ENCODE data around the gene PKN1. TPM values are rescaled to one million over a fixed set of nuclear protein-coding genes. Genes with fewer than 3 reads are reported as not detected.
A peak's percentile ranks its signal among the peaks of the same experiment; 100 is the strongest.
"Not testable (repeated sequence)": the region's sequence is repeated elsewhere in the genome, so short reads cannot be mapped to it uniquely, and the experiment has no call there.

Gene PKN1
- total RNA-seq, 1 donor from 2014 or later = 10.5 TPM

GRCh38 chr19:14430712-14431111 is 2.4 kb upstream of the PKN1 start:
- ATAC-seq = no peak

DNA sequence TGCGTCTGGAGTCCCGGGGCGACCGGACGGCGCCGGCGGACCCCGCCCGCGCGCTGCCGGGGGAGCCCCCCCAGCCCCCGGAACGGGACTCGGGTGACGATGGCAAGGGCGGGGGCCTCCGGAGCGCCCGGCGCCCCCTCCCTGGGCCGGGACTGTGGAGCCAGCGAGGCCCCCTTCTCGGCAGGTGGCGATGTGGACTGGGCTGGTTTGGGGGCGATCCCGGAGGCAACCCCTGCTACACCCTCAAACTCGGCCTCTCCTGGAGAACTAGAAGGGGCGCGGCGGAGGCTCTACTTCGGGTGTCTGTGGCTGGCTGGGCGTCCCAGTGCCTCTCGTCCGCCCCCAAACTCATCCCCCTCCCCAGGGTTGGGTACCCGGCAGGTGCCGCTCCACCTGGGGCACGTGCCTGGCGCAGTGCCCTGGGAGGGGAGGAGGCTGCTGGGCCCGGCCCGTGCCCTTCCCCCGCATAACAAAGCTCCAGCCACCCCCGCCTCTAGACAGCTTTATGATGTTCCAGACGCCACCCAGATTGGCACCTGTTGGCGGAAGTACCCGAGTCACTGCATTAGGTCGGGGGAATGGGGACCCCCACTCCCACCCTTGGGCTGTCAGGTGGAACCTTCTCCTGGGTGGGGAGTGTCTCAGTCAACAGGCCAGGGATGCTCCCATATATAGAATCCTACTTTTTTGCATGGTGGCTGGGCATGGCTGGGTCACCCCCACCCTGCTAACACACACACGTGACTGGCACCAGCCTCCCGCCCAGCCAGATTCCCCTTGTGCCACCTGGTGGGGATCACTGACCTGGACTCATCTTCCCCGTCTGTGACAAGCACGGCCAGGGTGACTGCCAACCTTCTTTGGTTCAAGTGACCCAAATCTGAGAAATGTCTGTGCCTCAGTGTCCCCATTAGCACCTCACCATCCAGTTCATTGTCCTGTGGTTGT is 722 bp downstream of the PKN1 start:
- peak; percentile 29 for ATAC-seq

DNA sequence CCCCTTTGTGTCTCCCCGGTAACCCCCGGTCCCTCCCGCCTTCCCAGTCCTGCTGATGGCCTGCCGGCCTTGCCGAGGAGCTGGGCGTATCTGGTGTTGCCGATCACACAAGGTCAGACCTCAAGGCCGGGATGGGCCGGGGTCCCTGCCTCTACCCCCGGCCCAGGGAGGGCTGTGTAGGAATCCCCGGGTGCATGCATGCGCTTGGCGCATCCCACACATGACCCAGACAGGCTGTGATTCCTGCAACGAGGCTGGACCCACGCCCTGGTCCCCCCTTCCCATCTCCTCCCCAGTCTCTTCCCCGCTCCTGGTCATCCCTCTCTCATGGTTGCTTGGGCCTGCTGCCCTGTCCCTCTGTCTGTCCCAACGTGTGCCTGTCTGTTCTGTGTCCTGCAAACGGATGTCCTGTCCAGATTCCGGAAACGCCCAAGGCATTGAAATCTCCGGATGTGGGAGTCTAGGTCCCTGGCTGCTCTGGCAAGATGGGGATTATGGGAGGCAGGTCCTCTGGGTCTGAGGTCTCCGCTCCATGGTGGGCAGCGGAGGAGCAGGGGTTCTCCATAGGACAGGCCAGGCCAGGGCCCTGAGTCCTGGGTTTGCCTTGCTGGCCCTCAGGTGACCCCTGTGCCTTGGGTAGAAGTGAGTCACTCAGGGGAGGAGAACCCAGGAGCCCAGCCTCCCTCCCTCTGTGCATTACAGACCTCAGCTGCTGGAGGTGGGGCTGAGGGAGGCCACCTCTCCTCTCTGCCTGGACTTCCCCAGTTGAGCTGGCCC is 1.6 kb downstream of the PKN1 start:
- peak; percentile 85 for ATAC-seq

- ATAC-seq = no peak
Measured at GRCh38 chr19:14435320-14436050, 2.4 kb downstream of the PKN1 start.

- ATAC-seq = no peak
Measured at GRCh38 chr19:14437578-14438140, 4.6 kb downstream of the PKN1 start.

DNA sequence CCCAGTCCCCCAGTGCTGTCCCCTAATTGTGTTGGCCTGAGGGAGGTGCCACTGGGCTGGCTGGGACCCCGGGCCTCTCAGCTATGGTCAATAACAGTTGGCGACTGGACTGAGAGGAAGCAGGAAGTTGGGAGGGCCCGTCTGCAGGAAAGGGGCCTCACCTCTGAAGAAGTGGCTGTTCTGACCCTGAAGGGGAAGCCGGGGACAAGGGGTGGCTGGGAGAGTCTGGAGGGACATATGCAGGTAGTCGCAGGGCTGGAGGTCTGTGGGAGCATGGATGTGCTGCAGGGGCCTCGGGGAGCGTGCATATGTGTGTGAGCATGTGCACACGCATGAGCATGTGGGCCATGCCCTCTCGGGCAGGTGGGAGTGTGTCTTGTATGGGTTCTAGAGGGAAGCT is 5.9 kb downstream of the PKN1 start:
- no peak for ATAC-seq

DNA sequence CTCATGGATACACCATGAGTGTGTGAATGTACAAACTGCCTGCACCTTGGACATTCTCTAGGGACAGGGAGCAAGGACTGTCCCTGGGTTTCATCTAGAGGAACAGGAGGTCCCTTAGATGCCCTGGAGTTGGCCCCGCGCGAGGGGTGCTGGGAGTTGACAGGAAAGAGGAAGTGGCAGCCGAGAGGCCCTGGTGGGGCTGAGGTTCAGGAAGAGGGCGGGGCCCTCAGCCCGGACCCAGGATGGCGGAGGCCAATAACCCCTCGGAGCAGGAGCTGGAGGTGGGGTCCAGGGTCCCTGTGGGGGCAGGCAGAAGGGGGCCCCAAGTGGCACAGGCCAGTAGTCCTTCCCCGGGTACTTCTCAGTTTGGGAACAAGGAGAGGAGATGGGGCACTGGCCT is 6.9 kb downstream of the PKN1 start:
- ATAC-seq = peak; percentile 51

GRCh38 chr19:14441041-14441938 is 8.2 kb downstream of the PKN1 start:
- ATAC-seq = no peak

DNA sequence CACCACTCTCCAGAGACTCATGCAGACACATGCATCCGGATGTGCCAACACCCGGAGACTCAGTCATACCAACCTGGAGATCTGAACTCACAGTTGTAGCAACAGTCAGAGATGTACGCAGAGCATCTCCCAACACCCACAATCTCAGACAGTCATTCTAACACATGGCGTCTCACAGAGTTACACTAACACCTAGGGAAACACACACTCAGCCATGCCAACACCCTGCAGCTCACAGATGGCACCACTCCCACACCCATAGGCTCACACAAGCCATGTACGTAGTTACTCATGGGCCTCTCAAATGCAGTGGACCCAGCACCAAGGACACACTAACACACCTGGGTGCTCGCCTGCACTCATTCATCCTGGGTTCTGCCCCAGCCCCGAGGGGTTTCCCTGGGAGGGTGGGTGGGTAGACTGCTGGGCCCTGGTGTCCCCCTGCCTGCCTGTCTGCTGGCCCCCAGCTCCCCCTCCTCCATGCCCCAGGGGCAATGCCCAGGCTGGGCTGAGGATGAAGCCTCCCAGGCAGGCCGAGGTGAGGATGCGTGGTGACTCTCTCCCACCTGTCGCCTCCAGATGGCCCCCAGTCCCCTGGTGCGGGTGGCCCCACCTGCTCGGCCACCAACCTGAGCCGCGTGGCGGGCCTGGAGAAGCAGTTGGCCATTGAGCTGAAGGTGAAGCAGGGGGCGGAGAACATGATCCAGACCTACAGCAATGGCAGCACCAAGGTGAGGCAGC is 10.0 kb downstream of the PKN1 start:
- ATAC-seq = no peak

DNA sequence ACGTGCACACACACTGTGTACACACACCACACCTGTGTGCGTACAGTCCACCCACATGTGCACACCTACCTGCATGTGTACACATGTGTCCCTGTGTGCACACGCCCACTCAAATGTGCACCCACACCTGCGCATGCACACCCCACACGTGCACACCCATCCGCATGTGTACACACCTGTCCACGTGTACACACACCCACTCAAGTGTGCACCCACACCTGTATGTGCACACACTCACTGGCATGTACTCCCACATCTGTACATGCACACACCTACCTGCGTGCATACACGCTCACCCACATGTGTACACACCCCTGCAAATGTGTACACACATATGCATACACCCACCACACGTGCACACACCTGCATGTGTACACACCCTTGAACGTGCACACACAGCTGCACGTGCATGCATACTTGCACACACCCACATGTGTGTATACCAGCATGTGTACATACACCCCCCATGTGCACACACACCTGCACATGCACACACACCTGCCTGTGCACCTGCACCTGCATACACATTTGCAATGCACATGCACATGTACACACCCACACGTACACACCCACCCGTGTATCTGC is 10.6 kb downstream of the PKN1 start:
- ATAC-seq = no peak

DNA sequence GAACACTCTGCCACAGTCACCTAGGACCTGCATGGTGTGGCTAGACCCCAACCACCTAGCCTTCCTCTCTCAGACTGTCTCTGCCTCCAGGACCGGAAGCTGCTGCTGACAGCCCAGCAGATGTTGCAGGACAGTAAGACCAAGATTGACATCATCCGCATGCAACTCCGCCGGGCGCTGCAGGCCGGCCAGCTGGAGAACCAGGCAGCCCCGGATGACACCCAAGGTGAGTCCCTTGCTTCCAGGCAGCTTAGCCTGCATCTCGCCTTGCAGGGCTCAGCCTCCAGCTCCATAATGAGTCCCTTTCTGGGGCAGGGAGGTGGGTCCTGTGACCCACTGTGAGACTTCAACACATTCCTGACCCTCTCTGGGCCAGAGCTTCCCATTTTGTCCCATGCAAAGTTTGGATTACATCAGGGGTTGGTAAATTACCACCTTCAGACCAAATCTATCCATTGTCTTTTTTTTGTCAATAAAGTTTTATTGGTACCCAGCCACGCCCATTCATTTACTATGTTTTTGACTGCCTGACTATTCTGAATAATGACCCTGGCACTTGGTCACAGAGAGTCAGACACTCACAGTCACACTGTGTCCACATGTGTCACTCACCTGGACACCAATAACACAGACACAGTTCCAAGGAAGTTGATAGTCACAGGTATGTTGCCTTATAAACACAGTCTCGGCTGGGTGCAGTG is 13.4 kb downstream of the PKN1 start:
- no peak for ATAC-seq

GRCh38 chr19:14449321-14449720 is 16.2 kb downstream of the PKN1 start:
- peak; percentile 80 for ATAC-seq

DNA sequence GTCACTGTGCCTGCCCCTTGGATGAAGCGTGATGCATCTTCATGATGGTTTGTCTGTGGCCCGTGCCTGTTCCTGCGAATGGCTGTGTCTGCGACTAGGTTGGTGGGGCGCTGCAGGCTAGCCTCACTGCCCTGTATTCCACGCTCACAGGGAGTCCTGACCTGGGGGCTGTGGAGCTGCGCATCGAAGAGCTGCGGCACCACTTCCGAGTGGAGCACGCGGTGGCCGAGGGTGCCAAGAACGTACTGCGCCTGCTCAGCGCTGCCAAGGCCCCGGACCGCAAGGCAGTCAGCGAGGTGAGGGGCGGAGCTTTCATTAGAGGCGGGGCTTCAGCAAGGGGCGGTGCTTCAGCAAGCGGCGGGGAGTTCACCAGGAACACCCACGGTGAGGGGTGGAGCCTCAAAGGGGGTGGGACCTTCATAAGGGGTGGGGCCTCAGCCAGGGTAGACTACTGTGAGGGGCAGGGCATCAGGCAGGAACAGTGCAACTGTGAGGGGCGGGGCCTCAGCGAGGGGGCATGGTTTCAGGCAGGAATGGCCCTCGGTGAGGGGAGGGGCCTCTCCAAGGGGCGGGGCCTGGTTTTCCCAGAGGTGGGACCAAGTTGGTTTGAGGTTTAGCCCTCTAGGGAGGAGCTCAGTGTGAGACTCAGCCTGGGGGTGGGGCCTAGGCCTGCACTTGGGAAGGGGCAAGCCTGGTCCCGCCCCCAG is 17.2 kb downstream of the PKN1 start:
- ATAC-seq = peak; percentile 22

GRCh38 chr19:14450876-14451275 is 17.8 kb downstream of the PKN1 start:
- ATAC-seq = no peak

DNA sequence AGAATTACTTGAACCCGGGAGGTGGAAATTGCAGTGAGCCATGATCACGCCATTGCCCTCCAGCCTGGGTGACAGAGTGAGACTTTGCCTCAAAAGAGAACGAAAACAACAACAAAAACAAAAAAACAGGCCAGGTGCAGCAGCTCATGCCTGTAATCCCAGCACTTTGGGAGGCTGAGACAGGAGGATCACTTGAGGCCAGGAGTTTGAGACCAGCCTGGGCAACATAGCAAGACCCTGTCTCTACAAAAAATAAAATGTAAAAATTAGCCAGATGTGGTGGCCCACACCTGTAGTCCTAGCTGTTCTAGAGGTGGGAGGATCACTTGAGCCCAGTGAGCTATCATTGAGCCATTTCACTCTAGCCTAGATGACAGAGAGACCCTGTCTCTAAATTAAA is 19.2 kb downstream of the PKN1 start:
- ATAC-seq = not testable (repeated sequence)

- ATAC-seq = no peak
Measured at GRCh38 chr19:14459703-14460102, 26.6 kb downstream of the PKN1 start.

GRCh38 chr19:14460935-14461334 is 27.8 kb downstream of the PKN1 start:
- ATAC-seq = no peak

GRCh38 chr19:14462401-14462800 is 29.3 kb downstream of the PKN1 start:
- not testable (repeated sequence) for ATAC-seq

DNA sequence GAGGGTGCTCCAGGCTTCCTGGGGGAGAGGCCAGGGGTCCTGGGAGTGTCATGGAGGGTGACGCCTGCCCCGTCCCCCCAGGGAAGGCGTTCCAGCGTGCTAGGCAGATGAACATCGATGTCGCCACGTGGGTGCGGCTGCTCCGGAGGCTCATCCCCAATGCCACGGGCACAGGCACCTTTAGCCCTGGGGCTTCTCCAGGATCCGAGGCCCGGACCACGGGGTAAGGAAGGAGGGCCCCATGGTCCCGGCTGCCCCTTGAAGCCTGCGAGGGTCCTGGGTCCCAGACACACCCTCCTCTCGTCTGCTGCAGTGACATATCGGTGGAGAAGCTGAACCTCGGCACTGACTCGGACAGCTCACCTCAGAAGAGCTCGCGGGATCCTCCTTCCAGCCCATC is 30.6 kb downstream of the PKN1 start:
- ATAC-seq = peak; percentile 7

All from esophagus mucosa (tissue), 1 donor.